HFFc6 (cell line): Measurements from ENCODE around the gene TMEM125. TPM values are rescaled to one million over a fixed set of nuclear protein-coding genes. Genes with fewer than 3 reads are reported as not detected.

Experiments used
- DNase-seq: peaks from one replicate; pipeline ENCODE4 v3.0.0-alpha.2; 2018
- H3K27ac Mint-ChIP-seq: 2 replicates; pipeline ENCODE4 v1.8.0; 2020; ENCODE audit warnings: mild to moderate bottlenecking, mixed read lengths
- H3K27me3 Mint-ChIP-seq: 2 replicates; pipeline ENCODE4 v1.8.0; 2021; ENCODE audit warnings: mild to moderate bottlenecking, moderate library complexity, mixed read lengths; ENCODE audit not compliant: insufficient read depth
- H3K36me3 Mint-ChIP-seq: 2 replicates; pipeline ENCODE4 v1.8.0; 2021; ENCODE audit warnings: low read depth, mixed read lengths
- H3K4me1 Mint-ChIP-seq: 2 replicates; pipeline ENCODE4 v1.8.0; 2020; ENCODE audit warnings: low read depth, mixed read lengths
- H3K4me3 Mint-ChIP-seq: 2 replicates; pipeline ENCODE4 v1.8.0; 2020; ENCODE audit warnings: mild to moderate bottlenecking, moderate library complexity, mixed read lengths
- H3K9me3 Mint-ChIP-seq: 2 replicates; pipeline ENCODE4 v1.8.0; 2020; ENCODE audit warnings: mild to moderate bottlenecking, mixed read lengths
- CTCF ChIP-seq: fragments of 200-600 bp; sonication (generic); IDR thresholded peaks from 2 replicates; pipeline ENCODE4 v1.5.0; 2021; ENCODE audit warnings: antibody characterized with exemption, mild to moderate bottlenecking
- total RNA-seq, 6 experiments: library from RNA; stranded (reverse); fragmentation: NEBNext Ultra II Directional; extraction: Animal tissue kit (Norgen Biotek cat#: 25700); gene quantifications; 2 replicates in 1 of 6; 3 replicates in 5 of 6; pipeline ENCODE4 v1.2.3, GENCODE V29; 2021

TMEM125 gene
- total RNA-seq, 6 experiments from 2014 or later = not detected

GRCh38 chr1:43253876-43254275, 15.9 kb upstream of the TMEM125 start:
- peaks cover 23% of the 10 kb centered on the region for H3K9me3 Mint-ChIP-seq
- no peak for TF ChIP-seq CTCF

GRCh38 chr1:43255438-43256210, 14.2 kb upstream of the TMEM125 start:
- H3K4me3 Mint-ChIP-seq = no peak overlapping the region
- H3K36me3 Mint-ChIP-seq = no peaks in the 10 kb centered on the region
- TF ChIP-seq CTCF = no peak
- DNase-seq = no peak
- H3K27me3 Mint-ChIP-seq = peaks cover 51% of the 10 kb centered on the region
- H3K27ac Mint-ChIP-seq = no peak overlapping the region
- H3K9me3 Mint-ChIP-seq = peaks cover 21% of the 10 kb centered on the region
- no peaks in the 10 kb centered on the region for H3K4me1 Mint-ChIP-seq

More at GRCh38 chr1:43253876-43254275, 15.9 kb upstream of the TMEM125 start:
- DNase-seq = no peak
- Mint-ChIP-seq H3K4me1 (no peaks in the 10 kb centered on the region), H3K4me3 (no peak overlapping the region), H3K27ac (no peak overlapping the region), H3K36me3 (no peaks in the 10 kb centered on the region), H3K27me3 (peaks cover 55% of the 10 kb centered on the region)

- Mint-ChIP-seq H3K9me3 (peaks cover 25% of the 10 kb centered on the region), H3K4me3 (no peak overlapping the region), H3K27me3 (peaks cover 46% of the 10 kb centered on the region), H3K27ac (no peak overlapping the region), H3K36me3 (peaks cover 8% of the 10 kb centered on the region; the same call in 1 of the 2 replicates), H3K4me1 (no peaks in the 10 kb centered on the region)
- no peak for DNase-seq
- TF ChIP-seq CTCF = no peak
These were observed 12.9 kb upstream of the TMEM125 start for GRCh38 chr1:43256675-43257570.

- peaks cover 18% of the 10 kb centered on the region for H3K36me3 Mint-ChIP-seq
- H3K4me3 Mint-ChIP-seq = no peak overlapping the region
- TF ChIP-seq CTCF = no peak
- H3K27me3 Mint-ChIP-seq = peaks cover 41% of the 10 kb centered on the region
- H3K9me3 Mint-ChIP-seq = peaks cover 37% of the 10 kb centered on the region
- no peak overlapping the region for H3K27ac Mint-ChIP-seq
- no peaks in the 10 kb centered on the region for H3K4me1 Mint-ChIP-seq
- DNase-seq = no peak
These were observed 11.4 kb upstream of the TMEM125 start for GRCh38 chr1:43258370-43258769.

- H3K4me3 Mint-ChIP-seq = no peak overlapping the region
- TF ChIP-seq CTCF = no peak
- H3K27ac Mint-ChIP-seq = no peak overlapping the region
- peaks cover 13% of the 10 kb centered on the region for H3K27me3 Mint-ChIP-seq
- H3K9me3 Mint-ChIP-seq = peaks cover 35% of the 10 kb centered on the region
- H3K4me1 Mint-ChIP-seq = peaks cover 11% of the 10 kb centered on the region
- H3K36me3 Mint-ChIP-seq = peaks cover 24% of the 10 kb centered on the region
- DNase-seq = no peak
These were observed 4.4 kb upstream of the TMEM125 start for GRCh38 chr1:43265431-43265830.
